ENCODE measurements around the gene GNAO1.

GRCh38 chr16:56300242-56300623 lies 108.9 kb downstream of the GNAO1 start:
- TF ChIP-seq BHLHE40 (IDR thresholded peaks at IDR 0.05; ENCODE audit: borderline replicate concordance) (no peak), SP1 (IDR thresholded peaks at IDR 0.05) (no peak), SUZ12 (IDR thresholded peaks at IDR 0.05) (no peak)
